ENCODE measurements around the gene RPL31. TPM values are rescaled to one million over a fixed set of nuclear protein-coding genes. Genes with fewer than 3 reads are reported as not detected.

RPL31 gene
- polyA plus RNA-seq, 1 of the 3 experiments (the other 2 are of a cell fraction) = 4,488 TPM

DNA sequence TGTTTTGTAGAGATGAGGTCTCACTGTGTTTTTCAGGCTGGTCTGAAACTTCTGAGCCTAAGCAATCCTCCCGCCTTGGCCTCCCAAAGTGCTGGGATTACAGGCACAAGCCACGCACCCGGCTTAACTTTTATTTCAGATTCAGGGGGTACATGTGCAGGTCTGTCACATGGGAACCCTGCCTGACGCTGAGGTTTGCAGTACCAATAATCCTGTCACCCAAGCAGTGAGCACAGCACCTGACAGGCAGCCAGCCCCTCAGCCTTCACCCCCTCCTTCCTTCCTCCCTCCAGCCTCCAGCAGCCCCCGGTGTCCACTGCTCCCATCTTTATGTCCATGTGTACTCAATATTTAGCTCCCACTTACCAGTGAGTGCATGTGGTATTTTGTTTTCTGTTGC lies 46.0 kb upstream of the RPL31 start:
- Histone ChIP-seq H3K27ac (ENCODE audit: low read depth in 2 of 2, low read length in 1 of 2) (no peak overlapping the region), H3K4me1 (ENCODE audit: control insufficient read depth in 1 of 2, insufficient read depth in 2 of 2, low read depth in 1 of 2, low read length in 1 of 2) (peaks cover 3 to 8% of the 10 kb centered on the region in 2 experiments; a peak in 2 of 4 replicates), H2AFZ (ENCODE audit: low read depth) (no peak overlapping the region), H3K9me2 (no peaks in the 10 kb centered on the region), H3K79me2 (ENCODE audit: insufficient read depth) (no peaks in the 10 kb centered on the region), H4K20me1 (ENCODE audit: insufficient read depth) (no peaks in the 10 kb centered on the region), H3F3A (replicated peaks; ENCODE audit: insufficient read depth) (no peaks in the 10 kb centered on the region), H3K4me2 (no peak overlapping the region), H3K4me3 (ENCODE audit: low read depth in 2 of 2, low read length in 1 of 2) (no peak overlapping the region), H3K36me3 (replicated peaks in 1 of 2; ENCODE audit: control insufficient read depth in 1 of 2, insufficient read depth in 2 of 2, low read length in 1 of 2) (no peaks in the 10 kb centered on the region), H3K9me3 (no peaks in the 10 kb centered on the region), H3K27me3 (ENCODE audit: insufficient read depth) (no peaks in the 10 kb centered on the region), H3K9ac (no peak overlapping the region)
- CTCF ChIA-PET = interaction anchor here (0.6 kb wide), 1 partner anchor 100 kb away, joined by 3 read pairs; no protein-coding TSS in a partner anchor
- 96% methylated on average over 5 of the region's 5 CpGs for WGBS (ENCODE audit: low lambda C conversion rate)
- TF ChIP-seq, protein P1, sequence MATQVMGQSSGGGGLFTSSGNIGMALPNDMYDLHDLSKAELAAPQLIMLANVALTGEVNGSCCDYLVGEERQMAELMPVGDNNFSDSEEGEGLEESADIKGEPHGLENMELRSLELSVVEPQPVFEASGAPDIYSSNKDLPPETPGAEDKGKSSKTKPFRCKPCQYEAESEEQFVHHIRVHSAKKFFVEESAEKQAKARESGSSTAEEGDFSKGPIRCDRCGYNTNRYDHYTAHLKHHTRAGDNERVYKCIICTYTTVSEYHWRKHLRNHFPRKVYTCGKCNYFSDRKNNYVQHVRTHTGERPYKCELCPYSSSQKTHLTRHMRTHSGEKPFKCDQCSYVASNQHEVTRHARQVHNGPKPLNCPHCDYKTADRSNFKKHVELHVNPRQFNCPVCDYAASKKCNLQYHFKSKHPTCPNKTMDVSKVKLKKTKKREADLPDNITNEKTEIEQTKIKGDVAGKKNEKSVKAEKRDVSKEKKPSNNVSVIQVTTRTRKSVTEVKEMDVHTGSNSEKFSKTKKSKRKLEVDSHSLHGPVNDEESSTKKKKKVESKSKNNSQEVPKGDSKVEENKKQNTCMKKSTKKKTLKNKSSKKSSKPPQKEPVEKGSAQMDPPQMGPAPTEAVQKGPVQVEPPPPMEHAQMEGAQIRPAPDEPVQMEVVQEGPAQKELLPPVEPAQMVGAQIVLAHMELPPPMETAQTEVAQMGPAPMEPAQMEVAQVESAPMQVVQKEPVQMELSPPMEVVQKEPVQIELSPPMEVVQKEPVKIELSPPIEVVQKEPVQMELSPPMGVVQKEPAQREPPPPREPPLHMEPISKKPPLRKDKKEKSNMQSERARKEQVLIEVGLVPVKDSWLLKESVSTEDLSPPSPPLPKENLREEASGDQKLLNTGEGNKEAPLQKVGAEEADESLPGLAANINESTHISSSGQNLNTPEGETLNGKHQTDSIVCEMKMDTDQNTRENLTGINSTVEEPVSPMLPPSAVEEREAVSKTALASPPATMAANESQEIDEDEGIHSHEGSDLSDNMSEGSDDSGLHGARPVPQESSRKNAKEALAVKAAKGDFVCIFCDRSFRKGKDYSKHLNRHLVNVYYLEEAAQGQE (IDR thresholded peaks at IDR 0.05; ENCODE audit: low read depth, low read length) = no peak
- TF ChIP-seq, protein P2, sequence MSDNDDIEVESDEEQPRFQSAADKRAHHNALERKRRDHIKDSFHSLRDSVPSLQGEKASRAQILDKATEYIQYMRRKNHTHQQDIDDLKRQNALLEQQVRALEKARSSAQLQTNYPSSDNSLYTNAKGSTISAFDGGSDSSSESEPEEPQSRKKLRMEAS (IDR thresholded peaks at IDR 0.05; ENCODE audit: low read depth) = no peak
- TF ChIP-seq ELF1 (IDR thresholded peaks at IDR 0.05) = no peak
- TF ChIP-seq, protein P3, sequence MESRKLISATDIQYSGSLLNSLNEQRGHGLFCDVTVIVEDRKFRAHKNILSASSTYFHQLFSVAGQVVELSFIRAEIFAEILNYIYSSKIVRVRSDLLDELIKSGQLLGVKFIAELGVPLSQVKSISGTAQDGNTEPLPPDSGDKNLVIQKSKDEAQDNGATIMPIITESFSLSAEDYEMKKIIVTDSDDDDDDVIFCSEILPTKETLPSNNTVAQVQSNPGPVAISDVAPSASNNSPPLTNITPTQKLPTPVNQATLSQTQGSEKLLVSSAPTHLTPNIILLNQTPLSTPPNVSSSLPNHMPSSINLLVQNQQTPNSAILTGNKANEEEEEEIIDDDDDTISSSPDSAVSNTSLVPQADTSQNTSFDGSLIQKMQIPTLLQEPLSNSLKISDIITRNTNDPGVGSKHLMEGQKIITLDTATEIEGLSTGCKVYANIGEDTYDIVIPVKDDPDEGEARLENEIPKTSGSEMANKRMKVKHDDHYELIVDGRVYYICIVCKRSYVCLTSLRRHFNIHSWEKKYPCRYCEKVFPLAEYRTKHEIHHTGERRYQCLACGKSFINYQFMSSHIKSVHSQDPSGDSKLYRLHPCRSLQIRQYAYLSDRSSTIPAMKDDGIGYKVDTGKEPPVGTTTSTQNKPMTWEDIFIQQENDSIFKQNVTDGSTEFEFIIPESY (IDR thresholded peaks at IDR 0.05; ENCODE audit: borderline replicate concordance, low read depth) = no peak
- no peak for TF ChIP-seq FOSL2 (IDR thresholded peaks at IDR 0.05; ENCODE audit: borderline replicate concordance, low read depth)
- no peak for TF ChIP-seq RCOR1 (IDR thresholded peaks at IDR 0.05; ENCODE audit: low read length)
- no peak for TF ChIP-seq POLR2AphosphoS5 (IDR thresholded peaks at IDR 0.05; ENCODE audit: low read depth, low read length)
- no peak for TF ChIP-seq TAF1 (IDR thresholded peaks at IDR 0.05; ENCODE audit: borderline replicate concordance, low read depth, low read length)
- no peak for TF ChIP-seq RFX5 (IDR thresholded peaks at IDR 0.05; ENCODE audit: low read length)
- no peak for TF ChIP-seq SMC3 (IDR thresholded peaks at IDR 0.05; ENCODE audit: low read depth, low read length)
- no peak for TF ChIP-seq EP300 (IDR thresholded peaks at IDR 0.05; ENCODE audit: borderline replicate concordance in 1 of 2, low read depth in 1 of 2, low read length in 1 of 2)
- no peak for TF ChIP-seq FOXM1 (IDR thresholded peaks at IDR 0.05; ENCODE audit: low read depth)
- TF ChIP-seq, protein P4, sequence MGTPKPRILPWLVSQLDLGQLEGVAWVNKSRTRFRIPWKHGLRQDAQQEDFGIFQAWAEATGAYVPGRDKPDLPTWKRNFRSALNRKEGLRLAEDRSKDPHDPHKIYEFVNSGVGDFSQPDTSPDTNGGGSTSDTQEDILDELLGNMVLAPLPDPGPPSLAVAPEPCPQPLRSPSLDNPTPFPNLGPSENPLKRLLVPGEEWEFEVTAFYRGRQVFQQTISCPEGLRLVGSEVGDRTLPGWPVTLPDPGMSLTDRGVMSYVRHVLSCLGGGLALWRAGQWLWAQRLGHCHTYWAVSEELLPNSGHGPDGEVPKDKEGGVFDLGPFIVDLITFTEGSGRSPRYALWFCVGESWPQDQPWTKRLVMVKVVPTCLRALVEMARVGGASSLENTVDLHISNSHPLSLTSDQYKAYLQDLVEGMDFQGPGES (IDR thresholded peaks at IDR 0.05; ENCODE audit: low read depth, low read length) = no peak
- TF ChIP-seq NRF1 (IDR thresholded peaks at IDR 0.05; ENCODE audit: low read depth, low read length) = no peak
- TF ChIP-seq MXI1 (IDR thresholded peaks at IDR 0.05; ENCODE audit: low read depth, low read length) = no peak
- no peak for TF ChIP-seq GATA2 (CRISPR knock-in tag; IDR thresholded peaks at IDR 0.05)
- TF ChIP-seq, protein P5, sequence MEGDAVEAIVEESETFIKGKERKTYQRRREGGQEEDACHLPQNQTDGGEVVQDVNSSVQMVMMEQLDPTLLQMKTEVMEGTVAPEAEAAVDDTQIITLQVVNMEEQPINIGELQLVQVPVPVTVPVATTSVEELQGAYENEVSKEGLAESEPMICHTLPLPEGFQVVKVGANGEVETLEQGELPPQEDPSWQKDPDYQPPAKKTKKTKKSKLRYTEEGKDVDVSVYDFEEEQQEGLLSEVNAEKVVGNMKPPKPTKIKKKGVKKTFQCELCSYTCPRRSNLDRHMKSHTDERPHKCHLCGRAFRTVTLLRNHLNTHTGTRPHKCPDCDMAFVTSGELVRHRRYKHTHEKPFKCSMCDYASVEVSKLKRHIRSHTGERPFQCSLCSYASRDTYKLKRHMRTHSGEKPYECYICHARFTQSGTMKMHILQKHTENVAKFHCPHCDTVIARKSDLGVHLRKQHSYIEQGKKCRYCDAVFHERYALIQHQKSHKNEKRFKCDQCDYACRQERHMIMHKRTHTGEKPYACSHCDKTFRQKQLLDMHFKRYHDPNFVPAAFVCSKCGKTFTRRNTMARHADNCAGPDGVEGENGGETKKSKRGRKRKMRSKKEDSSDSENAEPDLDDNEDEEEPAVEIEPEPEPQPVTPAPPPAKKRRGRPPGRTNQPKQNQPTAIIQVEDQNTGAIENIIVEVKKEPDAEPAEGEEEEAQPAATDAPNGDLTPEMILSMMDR (IDR thresholded peaks at IDR 0.05) = no peak
- TF ChIP-seq MEF2A (IDR thresholded peaks at IDR 0.05; ENCODE audit: borderline replicate concordance, low read depth) = no peak
- no peak for DNase-seq
- POLR2A ChIA-PET = no interaction called here

All from SK-N-SH (cell line).